ENCODE data around the gene MEIKIN. TPM values are rescaled to one million over a fixed set of nuclear protein-coding genes. Genes with fewer than 3 reads are reported as not detected.
A peak's percentile ranks its signal among the peaks of the same experiment; 100 is the strongest.

Gene MEIKIN
- total and polyA plus RNA-seq, 7 donors = 0.77 TPM; not detected in 6

DNA sequence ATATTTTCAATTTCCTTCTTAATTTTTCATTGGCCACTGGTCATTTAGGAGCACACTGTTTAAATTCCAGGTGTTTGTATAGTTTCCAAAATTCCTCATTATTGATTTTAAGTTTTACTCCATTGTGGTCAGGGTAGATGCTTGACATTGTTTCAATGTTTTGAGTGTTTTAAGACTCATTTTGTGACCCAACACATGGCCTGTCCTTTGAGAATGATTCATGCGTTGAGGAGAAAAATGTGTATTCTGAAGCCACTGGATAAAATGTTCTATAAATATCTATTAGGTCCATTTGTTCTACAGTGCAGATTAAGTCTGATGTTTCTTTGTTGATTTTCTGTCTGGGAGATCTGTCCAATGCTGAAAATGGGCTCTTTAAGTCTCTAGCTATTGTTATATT lies 124.2 kb downstream of the MEIKIN start:
- ATAC-seq = no peak
- WGBS, 3 donors = 79 to 82% (median 80%) methylated on average over 1 of the region's 1 CpG

DNA sequence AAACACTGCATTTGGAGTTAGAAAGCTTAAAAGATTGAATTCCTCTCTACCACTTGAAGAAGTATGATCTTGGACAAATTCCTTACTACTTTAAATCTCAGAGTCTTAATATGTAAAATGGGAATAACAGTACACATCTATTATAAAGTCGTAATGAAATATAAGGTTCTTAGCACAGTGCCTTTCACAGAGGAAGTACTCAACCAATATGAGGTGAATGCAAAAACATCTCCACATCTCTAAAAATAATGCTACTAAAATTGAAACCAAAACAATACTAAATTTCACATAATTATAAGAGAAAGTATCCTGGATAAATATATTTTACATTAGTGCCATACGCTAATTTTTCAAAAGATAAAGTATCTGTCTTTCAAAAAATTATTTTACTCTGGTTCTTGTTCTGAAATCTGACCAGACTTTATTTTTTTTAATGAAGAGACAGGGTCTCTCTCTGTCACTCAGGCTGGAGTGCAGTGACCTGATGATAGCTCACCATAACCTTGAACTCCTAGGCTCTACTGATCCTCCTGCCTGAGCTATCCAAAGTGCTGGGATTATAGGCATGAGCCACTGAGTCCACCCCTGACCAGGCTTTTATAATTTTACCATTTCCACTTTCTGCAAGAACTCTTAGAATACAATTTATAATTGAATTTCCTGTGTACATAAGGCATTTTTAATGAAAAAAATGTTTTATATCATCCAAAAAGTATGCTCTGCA lies 127.3 kb downstream of the MEIKIN start:
- DNase-seq (no peak), ATAC-seq (no peak)
- H3K27me3 ChIP-seq (ENCODE audit: insufficient read depth in 3 of 3, low read length in 2 of 3) = no peaks in the 10 kb centered on the region
- WGBS, 3 donors = 89 to 91% (median 89%) methylated on average over 2 of the region's 2 CpGs
- TF ChIP-seq, protein P1, sequence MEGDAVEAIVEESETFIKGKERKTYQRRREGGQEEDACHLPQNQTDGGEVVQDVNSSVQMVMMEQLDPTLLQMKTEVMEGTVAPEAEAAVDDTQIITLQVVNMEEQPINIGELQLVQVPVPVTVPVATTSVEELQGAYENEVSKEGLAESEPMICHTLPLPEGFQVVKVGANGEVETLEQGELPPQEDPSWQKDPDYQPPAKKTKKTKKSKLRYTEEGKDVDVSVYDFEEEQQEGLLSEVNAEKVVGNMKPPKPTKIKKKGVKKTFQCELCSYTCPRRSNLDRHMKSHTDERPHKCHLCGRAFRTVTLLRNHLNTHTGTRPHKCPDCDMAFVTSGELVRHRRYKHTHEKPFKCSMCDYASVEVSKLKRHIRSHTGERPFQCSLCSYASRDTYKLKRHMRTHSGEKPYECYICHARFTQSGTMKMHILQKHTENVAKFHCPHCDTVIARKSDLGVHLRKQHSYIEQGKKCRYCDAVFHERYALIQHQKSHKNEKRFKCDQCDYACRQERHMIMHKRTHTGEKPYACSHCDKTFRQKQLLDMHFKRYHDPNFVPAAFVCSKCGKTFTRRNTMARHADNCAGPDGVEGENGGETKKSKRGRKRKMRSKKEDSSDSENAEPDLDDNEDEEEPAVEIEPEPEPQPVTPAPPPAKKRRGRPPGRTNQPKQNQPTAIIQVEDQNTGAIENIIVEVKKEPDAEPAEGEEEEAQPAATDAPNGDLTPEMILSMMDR (IDR thresholded peaks at IDR 0.05) = no peak
- no peaks in the 10 kb centered on the region for H3K4me1 ChIP-seq
- no peak overlapping the region for H3K4me3 ChIP-seq
- H3K9me3 ChIP-seq = no peaks in the 10 kb centered on the region
- no peak overlapping the region for H3K27ac ChIP-seq
- H3K36me3 ChIP-seq (ENCODE audit: insufficient read depth in 1 of 2, low read depth in 1 of 2) = no peaks in the 10 kb centered on the region
- intact Hi-C loops (cut with DNase I) = no loop called here

More for the DNA sequence above, 124.2 kb downstream of the MEIKIN start:
- TF ChIP-seq, protein P1 (IDR thresholded peaks at IDR 0.05) = no peak
- no peaks in the 10 kb centered on the region for H3K27me3 ChIP-seq (ENCODE audit: insufficient read depth in 3 of 3, low read length in 2 of 3)
- no peak for DNase-seq
- no peak overlapping the region for H3K4me3 ChIP-seq
- H3K9me3 ChIP-seq = no peaks in the 10 kb centered on the region
- H3K36me3 ChIP-seq (ENCODE audit: insufficient read depth in 1 of 2, low read depth in 1 of 2) = no peaks in the 10 kb centered on the region
- intact Hi-C loops (cut with DNase I) = no loop called here
- no peak overlapping the region for H3K27ac ChIP-seq
- no peaks in the 10 kb centered on the region for H3K4me1 ChIP-seq

DNA sequence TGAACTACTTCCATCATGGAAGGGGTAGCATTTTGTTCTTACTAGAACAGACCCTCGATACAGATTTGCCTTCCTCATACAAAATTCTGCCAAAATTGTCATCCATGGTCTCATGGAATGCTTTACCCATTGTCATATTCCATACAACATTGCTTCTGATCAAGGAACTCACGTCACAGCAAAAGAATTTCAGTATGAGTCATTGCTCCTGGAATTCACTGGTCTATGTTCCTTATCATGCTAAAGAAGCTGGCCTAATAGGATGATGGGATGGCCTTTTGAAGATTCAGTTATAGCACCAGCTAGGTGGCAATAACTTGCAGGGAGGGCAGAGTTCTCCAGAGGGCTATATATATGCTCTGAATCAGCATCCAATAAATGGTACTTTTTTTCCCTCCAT lies 130.5 kb downstream of the MEIKIN start:
- Histone ChIP-seq H3K4me1 (peaks cover 16% of the 10 kb centered on the region), H3K27ac (no peak overlapping the region), H3K36me3 (ENCODE audit: insufficient read depth in 1 of 2, low read depth in 1 of 2) (no peaks in the 10 kb centered on the region), H3K9me3 (no peaks in the 10 kb centered on the region), H3K4me3 (no peak overlapping the region), H3K27me3 (ENCODE audit: insufficient read depth in 3 of 3, low read length in 2 of 3) (no peaks in the 10 kb centered on the region)
- intact Hi-C loops (cut with DNase I) = loop anchor here in 1 of 2 donors (5.0 kb wide), 1 partner anchor 192 kb away; no protein-coding TSS in a partner anchor
- TF ChIP-seq, protein P1 (IDR thresholded peaks at IDR 0.05) = no peak
- DNase-seq = no peak
- no peak for ATAC-seq
- WGBS, 3 donors = 42 to 58% (median 52%) methylated on average over 2 of the region's 2 CpGs

DNA sequence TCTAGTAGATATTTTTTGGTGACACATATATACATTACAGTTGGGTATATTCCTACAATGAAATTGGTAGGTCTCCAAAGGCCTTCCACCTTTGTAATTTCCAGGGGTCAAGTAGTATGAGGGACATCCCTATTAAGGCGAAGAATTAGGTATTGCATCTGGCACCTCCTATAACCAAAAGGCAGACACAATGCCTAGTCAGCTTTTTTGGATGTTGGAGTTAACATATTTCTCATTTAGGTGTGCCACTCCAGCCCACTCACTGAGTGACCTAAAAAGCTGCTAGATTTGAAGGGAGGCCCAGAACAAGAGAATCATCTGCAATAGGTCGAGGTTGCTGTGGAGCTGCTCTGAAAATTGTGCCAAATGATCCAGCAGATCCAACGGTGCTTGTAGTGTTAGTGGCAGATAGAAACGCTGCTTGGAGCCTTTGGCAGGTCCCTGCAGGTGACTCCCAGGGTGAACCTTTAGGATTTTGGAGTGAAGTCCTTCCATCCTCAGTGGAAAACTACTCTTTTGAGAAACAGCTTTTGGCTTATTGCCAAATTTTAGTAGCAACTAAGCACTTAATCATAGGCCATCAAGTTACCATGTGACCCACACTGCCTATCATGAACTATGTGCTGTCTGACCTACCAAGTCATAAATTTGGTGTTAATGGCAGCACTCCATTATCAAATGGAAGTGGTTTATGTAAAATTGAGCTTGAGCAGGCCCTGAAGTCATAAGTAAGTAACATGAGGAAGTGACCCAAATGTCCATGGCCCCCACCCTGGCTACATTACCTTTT lies 132.9 kb downstream of the MEIKIN start:
- WGBS, 3 donors = 61 to 68% (median 62%) methylated on average over 4 of the region's 4 CpGs
- intact Hi-C loops (cut with DNase I) = loop anchor here in 1 of 2 donors (5.0 kb wide), 1 partner anchor 195 kb away; no protein-coding TSS in a partner anchor
- Histone ChIP-seq H3K27ac (no peak overlapping the region), H3K9me3 (no peaks in the 10 kb centered on the region), H3K4me3 (no peak overlapping the region), H3K36me3 (ENCODE audit: insufficient read depth in 1 of 2, low read depth in 1 of 2) (no peaks in the 10 kb centered on the region), H3K27me3 (ENCODE audit: insufficient read depth in 3 of 3, low read length in 2 of 3) (no peaks in the 10 kb centered on the region), H3K4me1 (peaks cover 16% of the 10 kb centered on the region)
- DNase-seq (no peak), ATAC-seq (peak in 1 of 4 donors; percentile 35)
- TF ChIP-seq, protein P1 (IDR thresholded peaks at IDR 0.05) = no peak
